HFFc6 (cell line): ENCODE data around the gene NHSL1. TPM values are rescaled to one million over a fixed set of nuclear protein-coding genes. Genes with fewer than 3 reads are reported as not detected.

Source experiments
- DNase-seq: peaks from one replicate; pipeline ENCODE4 v3.0.0-alpha.2; 2018
- H3K27ac Mint-ChIP-seq: 2 replicates; pipeline ENCODE4 v1.8.0; 2020; ENCODE audit warnings: mild to moderate bottlenecking, mixed read lengths
- H3K27me3 Mint-ChIP-seq: 2 replicates; pipeline ENCODE4 v1.8.0; 2021; ENCODE audit warnings: mild to moderate bottlenecking, moderate library complexity, mixed read lengths; ENCODE audit not compliant: insufficient read depth
- H3K36me3 Mint-ChIP-seq: 2 replicates; pipeline ENCODE4 v1.8.0; 2021; ENCODE audit warnings: low read depth, mixed read lengths
- H3K4me1 Mint-ChIP-seq: 2 replicates; pipeline ENCODE4 v1.8.0; 2020; ENCODE audit warnings: low read depth, mixed read lengths
- H3K4me3 Mint-ChIP-seq: 2 replicates; pipeline ENCODE4 v1.8.0; 2020; ENCODE audit warnings: mild to moderate bottlenecking, moderate library complexity, mixed read lengths
- H3K9me3 Mint-ChIP-seq: 2 replicates; pipeline ENCODE4 v1.8.0; 2020; ENCODE audit warnings: mild to moderate bottlenecking, mixed read lengths
- CTCF ChIP-seq: fragments of 200-600 bp; sonication (generic); IDR thresholded peaks from 2 replicates; pipeline ENCODE4 v1.5.0; 2021; ENCODE audit warnings: antibody characterized with exemption, mild to moderate bottlenecking
- total RNA-seq, 6 experiments: library from RNA; stranded (reverse); fragmentation: NEBNext Ultra II Directional; extraction: Animal tissue kit (Norgen Biotek cat#: 25700); gene quantifications; 2 replicates in 1 of 6; 3 replicates in 5 of 6; pipeline ENCODE4 v1.2.3, GENCODE V29; 2021

Gene NHSL1
- total RNA-seq, 6 experiments from 2014 or later: 4.4 to 12.3 (median 10.1) TPM

- peaks cover 17% of the 10 kb centered on the region for H3K4me1 Mint-ChIP-seq
- H3K27ac Mint-ChIP-seq: no peak overlapping the region
- H3K27me3 Mint-ChIP-seq: no peaks in the 10 kb centered on the region
- no peak for TF ChIP-seq CTCF
- H3K4me3 Mint-ChIP-seq: no peak overlapping the region
- no peak for DNase-seq
- no peaks in the 10 kb centered on the region; the same call in 1 of the 2 replicates for H3K36me3 Mint-ChIP-seq
- H3K9me3 Mint-ChIP-seq: no peaks in the 10 kb centered on the region
Measured at GRCh38 chr6:138473144-138473543, 26.1 kb downstream of the NHSL1 start.

DNA sequence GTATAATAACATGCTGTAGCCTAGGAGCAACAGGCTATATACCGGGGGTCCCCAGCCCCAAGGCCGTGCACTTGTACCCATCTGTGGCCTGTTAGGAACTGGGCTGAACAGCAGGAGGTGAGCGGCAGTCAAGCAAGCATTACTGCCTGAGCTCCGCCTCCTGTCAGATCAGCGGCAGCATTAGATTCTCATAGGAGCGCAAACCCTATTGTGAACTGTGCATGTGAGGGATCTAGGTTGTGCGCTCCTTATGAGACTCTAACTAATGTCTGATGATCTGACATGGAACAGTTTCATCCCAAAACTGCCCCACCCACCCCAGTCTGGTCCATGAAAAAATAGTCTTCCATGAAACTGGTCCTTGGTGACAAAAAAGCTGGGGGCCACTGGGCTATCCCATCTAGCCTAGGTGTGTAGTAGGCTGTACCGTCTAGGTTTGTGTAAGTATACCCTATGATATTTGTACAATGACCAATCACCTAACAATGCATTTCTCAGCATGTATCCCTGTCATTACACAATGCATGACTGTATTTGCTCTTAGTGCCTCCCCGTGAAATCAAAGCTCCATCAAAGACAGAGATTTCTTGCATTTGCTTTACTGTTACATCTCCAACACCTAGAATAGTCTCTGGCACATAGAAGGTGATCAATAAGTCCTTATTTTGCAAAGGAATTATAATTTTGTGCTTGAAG, 30.8 kb downstream of the NHSL1 start:
- Mint-ChIP-seq H3K4me3 (no peak overlapping the region), H3K36me3 (peaks cover 4% of the 10 kb centered on the region), H3K9me3 (no peaks in the 10 kb centered on the region), H3K27ac (0 out of 2 replicates have a peak overlapping the region, but pooled peaks have one; percentile 27), H3K27me3 (no peaks in the 10 kb centered on the region), H3K4me1 (peaks cover 39% of the 10 kb centered on the region)
- peak; percentile 45 for DNase-seq
- no peak for TF ChIP-seq CTCF

GRCh38 chr6:138467901-138468300, 31.4 kb downstream of the NHSL1 start:
- Mint-ChIP-seq H3K27ac (no peak overlapping the region), H3K4me1 (peaks cover 39% of the 10 kb centered on the region), H3K9me3 (no peaks in the 10 kb centered on the region), H3K4me3 (no peak overlapping the region), H3K27me3 (no peaks in the 10 kb centered on the region), H3K36me3 (peaks cover 9% of the 10 kb centered on the region)
- TF ChIP-seq CTCF: no peak
- peak; percentile 17 for DNase-seq

GRCh38 chr6:138465007-138465645, 34.2 kb downstream of the NHSL1 start:
- Mint-ChIP-seq H3K27ac (peak overlapping the region; percentile 91), H3K4me3 (peak overlapping the region; percentile 78), H3K4me1 (peaks cover 39% of the 10 kb centered on the region), H3K36me3 (peaks cover 27% of the 10 kb centered on the region), H3K9me3 (no peaks in the 10 kb centered on the region), H3K27me3 (no peaks in the 10 kb centered on the region)
- TF ChIP-seq CTCF: no peak
- DNase-seq: peak; percentile 95

GRCh38 chr6:138464085-138464484, 35.2 kb downstream of the NHSL1 start:
- no peaks in the 10 kb centered on the region for H3K9me3 Mint-ChIP-seq
- no peak overlapping the region for H3K4me3 Mint-ChIP-seq
- TF ChIP-seq CTCF: no peak

More at GRCh38 chr6:138464085-138464484, 35.2 kb downstream of the NHSL1 start:
- H3K36me3 Mint-ChIP-seq: peaks cover 27% of the 10 kb centered on the region
- peaks cover 32% of the 10 kb centered on the region for H3K4me1 Mint-ChIP-seq
- no peaks in the 10 kb centered on the region for H3K27me3 Mint-ChIP-seq
- no peak overlapping the region for H3K27ac Mint-ChIP-seq
- no peak for DNase-seq
